Suprapubic skin (tissue), 4 donors: ENCODE data around the gene TFEC. TPM values are rescaled to one million over a fixed set of nuclear protein-coding genes. Genes with fewer than 3 reads are reported as not detected.
"Not testable (repeated sequence)": the region's sequence is repeated elsewhere in the genome, so short reads cannot be mapped to it uniquely, and the experiment has no call there.

Experiments
- DNase-seq, 2 donors: peaks; one replicate each; pipeline ENCODE4 v3.0.0-alpha.2; 2019; ENCODE audit warnings: low spot score in 2 of 2
- H3K27ac ChIP-seq: fragments of 200-600 bp; sonication (generic); one replicate; pipeline ENCODE4 v1.5.1; 2019
- H3K27me3 ChIP-seq: fragments of 200-600 bp; sonication (generic); one replicate; pipeline ENCODE4 v1.5.1; 2019
- H3K36me3 ChIP-seq: fragments of 200-600 bp; sonication (generic); one replicate; pipeline ENCODE4 v1.5.1; 2019
- H3K4me1 ChIP-seq: fragments of 200-600 bp; sonication (generic); one replicate; pipeline ENCODE4 v1.5.1; 2019
- H3K4me3 ChIP-seq: fragments of 200-600 bp; sonication (generic); one replicate; pipeline ENCODE4 v1.5.1; 2019; ENCODE audit warnings: mild to moderate bottlenecking
- H3K9me3 ChIP-seq: fragments of 200-600 bp; sonication (generic); one replicate; pipeline ENCODE4 v1.5.1; 2019
- EP300 ChIP-seq: sonication (generic); formaldehyde crosslinking; IDR thresholded peaks from one replicate; pipeline ENCODE4 v1.6.1; 2017; ENCODE audit warnings: antibody characterized with exemption
- POLR2A ChIP-seq, 2 donors: fragments of 450-650 bp; IDR thresholded peaks; one replicate each; pipeline ENCODE4 v1.6.1; 2017; ENCODE audit warnings: antibody characterized with exemption in 2 of 2, mild to moderate bottlenecking in 2 of 2, moderate library complexity in 2 of 2
- POLR2AphosphoS5 ChIP-seq, 3 donors: sonication (generic); formaldehyde crosslinking; IDR thresholded peaks; one replicate each; pipeline ENCODE4 v1.6.1; 2017; ENCODE audit warnings: antibody characterized with exemption in 3 of 3
- WGBS: methylation state at CpG from one replicate; pipeline ENCODE4 v1.1.5; 2018; 5-methylcytosine and 5-hydroxymethylcytosine counted together
- total RNA-seq, 4 donors: library from RNA; depleted of rRNA; stranded (reverse); fragments of >200 nt; gene quantifications; one replicate each; pipeline ENCODE4 v1.1.0, GENCODE V29; 2016
- TF ChIP-seq, protein P1 (sequence below), 2 donors: fragments of 200-600 bp in 1 of 2; fragments of 450-650 bp in 1 of 2; sonication (generic) in 1 of 2; IDR thresholded peaks; one replicate each; pipeline ENCODE4 v1.5.1; 2016 to 2019; ENCODE audit warnings: antibody characterized with exemption in 2 of 2, mild to moderate bottlenecking in 1 of 2, moderate library complexity in 1 of 2

TFEC gene
- total RNA-seq, 4 donors from 2014 or later: 0.30 to 0.72 (median 0.36) TPM

GRCh38 chr7:116052006-116052405 lies 21.4 kb upstream of the TFEC start:
- no peak for DNase-seq
- Histone ChIP-seq H3K27me3 (no peaks in the 10 kb centered on the region), H3K4me3 (no peak overlapping the region), H3K9me3 (no peaks in the 10 kb centered on the region), H3K4me1 (no peaks in the 10 kb centered on the region), H3K36me3 (no peaks in the 10 kb centered on the region), H3K27ac (no peak overlapping the region)
- WGBS: 56% methylated on average over 2 of the region's 2 CpGs
- TF ChIP-seq POLR2A (IDR thresholded peaks at IDR 0.05) (no peak), POLR2AphosphoS5 (IDR thresholded peaks at IDR 0.05) (no peak), EP300 (no peak)
- TF ChIP-seq, protein P1, sequence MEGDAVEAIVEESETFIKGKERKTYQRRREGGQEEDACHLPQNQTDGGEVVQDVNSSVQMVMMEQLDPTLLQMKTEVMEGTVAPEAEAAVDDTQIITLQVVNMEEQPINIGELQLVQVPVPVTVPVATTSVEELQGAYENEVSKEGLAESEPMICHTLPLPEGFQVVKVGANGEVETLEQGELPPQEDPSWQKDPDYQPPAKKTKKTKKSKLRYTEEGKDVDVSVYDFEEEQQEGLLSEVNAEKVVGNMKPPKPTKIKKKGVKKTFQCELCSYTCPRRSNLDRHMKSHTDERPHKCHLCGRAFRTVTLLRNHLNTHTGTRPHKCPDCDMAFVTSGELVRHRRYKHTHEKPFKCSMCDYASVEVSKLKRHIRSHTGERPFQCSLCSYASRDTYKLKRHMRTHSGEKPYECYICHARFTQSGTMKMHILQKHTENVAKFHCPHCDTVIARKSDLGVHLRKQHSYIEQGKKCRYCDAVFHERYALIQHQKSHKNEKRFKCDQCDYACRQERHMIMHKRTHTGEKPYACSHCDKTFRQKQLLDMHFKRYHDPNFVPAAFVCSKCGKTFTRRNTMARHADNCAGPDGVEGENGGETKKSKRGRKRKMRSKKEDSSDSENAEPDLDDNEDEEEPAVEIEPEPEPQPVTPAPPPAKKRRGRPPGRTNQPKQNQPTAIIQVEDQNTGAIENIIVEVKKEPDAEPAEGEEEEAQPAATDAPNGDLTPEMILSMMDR (IDR thresholded peaks at IDR 0.05): no peak

DNA sequence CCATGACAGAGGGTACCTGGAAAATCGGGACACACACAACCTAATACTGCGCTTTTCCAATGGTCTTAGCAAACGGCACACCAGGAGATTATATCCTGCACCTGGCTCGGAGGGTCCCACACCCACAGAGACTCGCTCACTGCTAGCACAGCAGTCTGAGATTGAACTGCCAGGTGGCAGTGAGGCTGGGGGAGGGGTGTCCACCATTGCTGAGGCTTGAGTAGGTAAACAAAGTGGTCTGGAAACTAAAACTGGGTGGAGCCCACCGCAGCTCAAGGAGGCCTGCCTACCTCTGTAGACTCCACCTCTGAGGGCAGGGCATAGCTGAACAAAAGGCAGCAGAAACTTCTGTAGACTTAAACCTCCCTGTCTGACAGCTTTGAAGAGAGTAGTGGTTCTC lies 16.7 kb upstream of the TFEC start:
- H3K9me3 ChIP-seq, H3K27me3 ChIP-seq, H3K4me3 ChIP-seq, H3K27ac ChIP-seq, H3K4me1 ChIP-seq, H3K36me3 ChIP-seq, DNase-seq: not testable (repeated sequence)
- 82% methylated on average over 5 of the region's 6 CpGs for WGBS

DNA sequence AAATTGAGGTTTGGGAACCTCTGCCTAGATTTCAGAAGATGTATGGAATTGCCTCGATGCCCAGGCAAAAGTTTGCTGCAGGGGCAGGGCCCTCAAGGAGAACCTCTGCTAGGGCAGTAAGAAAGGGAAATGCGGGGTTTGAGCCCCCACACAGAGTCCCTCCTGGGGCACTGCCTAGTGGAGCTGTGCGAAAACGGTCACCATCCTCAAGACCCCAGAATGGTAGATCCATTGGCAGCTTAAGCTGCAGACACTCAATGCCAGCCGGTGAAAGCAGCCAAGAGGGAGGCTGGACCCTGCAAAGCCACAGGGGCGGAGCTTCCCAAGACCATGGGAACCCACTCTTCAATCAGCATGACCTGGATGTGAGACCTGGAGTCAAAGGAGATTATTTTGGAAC lies 15.0 kb upstream of the TFEC start:
- WGBS: 79% methylated on average over 4 of the region's 6 CpGs
- no peak for TF ChIP-seq POLR2AphosphoS5 (IDR thresholded peaks at IDR 0.05)
- TF ChIP-seq, protein P1 (IDR thresholded peaks at IDR 0.05): no peak
- no peak for TF ChIP-seq POLR2A (IDR thresholded peaks at IDR 0.05)
- TF ChIP-seq EP300: no peak
- Histone ChIP-seq H3K36me3 (no peaks in the 10 kb centered on the region), H3K27me3 (no peaks in the 10 kb centered on the region), H3K4me1 (no peaks in the 10 kb centered on the region), H3K4me3 (no peak overlapping the region), H3K9me3 (no peaks in the 10 kb centered on the region), H3K27ac (no peak overlapping the region)
- DNase-seq: no peak

DNA sequence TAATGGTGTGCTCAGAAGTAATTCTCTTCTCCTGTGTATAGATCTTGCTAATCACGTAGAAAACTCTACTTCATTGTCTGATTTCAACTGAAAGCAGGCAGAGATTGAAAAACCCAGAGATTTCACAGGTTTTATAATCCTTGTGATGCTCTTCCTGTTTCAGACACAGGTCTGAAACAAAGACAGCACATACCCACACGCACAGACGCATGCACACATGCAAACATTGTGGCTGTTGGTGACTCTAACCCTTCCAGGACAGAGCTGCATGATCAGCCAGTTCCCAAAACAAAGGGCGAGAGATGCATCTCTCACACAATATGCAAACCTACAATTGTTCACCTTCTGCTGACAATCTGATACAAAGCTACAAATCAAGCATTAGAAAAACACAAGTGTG lies 11.1 kb upstream of the TFEC start:
- DNase-seq: no peak
- TF ChIP-seq EP300 (no peak), POLR2A (IDR thresholded peaks at IDR 0.05) (no peak), POLR2AphosphoS5 (IDR thresholded peaks at IDR 0.05) (no peak)
- TF ChIP-seq, protein P1 (IDR thresholded peaks at IDR 0.05): no peak
- WGBS: 69% methylated on average over 4 of the region's 4 CpGs
- no peaks in the 10 kb centered on the region for H3K27me3 ChIP-seq
- no peak overlapping the region for H3K27ac ChIP-seq
- H3K9me3 ChIP-seq: no peaks in the 10 kb centered on the region
- H3K36me3 ChIP-seq: no peaks in the 10 kb centered on the region
- H3K4me3 ChIP-seq: no peak overlapping the region
- no peaks in the 10 kb centered on the region for H3K4me1 ChIP-seq

GRCh38 chr7:116037401-116037800 lies 6.8 kb upstream of the TFEC start:
- H3K27ac ChIP-seq: no peak overlapping the region
- TF ChIP-seq POLR2AphosphoS5 (IDR thresholded peaks at IDR 0.05) (no peak), EP300 (no peak), POLR2A (IDR thresholded peaks at IDR 0.05) (no peak)
- TF ChIP-seq, protein P1 (IDR thresholded peaks at IDR 0.05): no peak
- H3K4me3 ChIP-seq: no peak overlapping the region
- H3K9me3 ChIP-seq: no peaks in the 10 kb centered on the region
- no peaks in the 10 kb centered on the region for H3K36me3 ChIP-seq
- H3K4me1 ChIP-seq: no peaks in the 10 kb centered on the region
- no peak for DNase-seq
- WGBS: 81% methylated on average over 2 of the region's 2 CpGs
- H3K27me3 ChIP-seq: no peaks in the 10 kb centered on the region

DNA sequence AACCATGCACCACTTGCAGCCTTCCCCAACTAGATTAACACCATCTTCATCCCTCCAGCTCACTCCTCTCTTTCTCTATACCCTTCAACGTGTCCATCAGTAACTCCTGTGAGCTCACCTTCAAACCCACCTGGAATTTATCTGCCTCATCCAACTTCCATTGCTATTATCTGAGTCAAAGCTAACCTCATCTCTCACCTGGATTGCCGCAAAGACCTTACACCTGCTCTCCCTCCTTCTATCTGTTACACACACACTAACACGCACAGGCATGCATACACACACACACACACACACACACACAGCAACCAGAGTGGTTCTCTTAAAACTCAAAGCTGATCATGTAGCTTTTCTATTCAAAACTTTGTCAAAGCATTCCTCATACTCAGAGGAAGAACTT lies 3.8 kb upstream of the TFEC start:
- TF ChIP-seq POLR2AphosphoS5 (IDR thresholded peaks at IDR 0.05): no peak
- no peak for TF ChIP-seq POLR2A (IDR thresholded peaks at IDR 0.05)
- TF ChIP-seq, protein P1 (IDR thresholded peaks at IDR 0.05): no peak
- TF ChIP-seq EP300: no peak
- 84% methylated on average over 3 of the region's 3 CpGs for WGBS
- Histone ChIP-seq H3K27ac (no peak overlapping the region), H3K9me3 (no peaks in the 10 kb centered on the region), H3K4me1 (no peaks in the 10 kb centered on the region), H3K27me3 (no peaks in the 10 kb centered on the region), H3K36me3 (no peaks in the 10 kb centered on the region), H3K4me3 (no peak overlapping the region)
- DNase-seq: no peak
